Right ventricle myocardium superior (tissue), 1 donor: ENCODE results near the gene STK39. TPM values are rescaled to one million over a fixed set of nuclear protein-coding genes. Genes with fewer than 3 reads are reported as not detected.

Experiments used
- ATAC-seq: fragments of 200-7000 bp; cut with Tn5 transposase; one replicate; pipeline ENCODE4 v1.9.1; 2020; ENCODE audit warnings: mild to moderate bottlenecking; ENCODE audit not compliant: poor library complexity
- DNase-seq: peaks from one replicate; pipeline ENCODE4 v3.0.0-alpha.2; 2020
- intact Hi-C: fragments of 100-400 bp; cut with DNase I; formaldehyde crosslinking; loops from one replicate; pipeline ENCODE4 v1.11.2; 2022
- total RNA-seq: library from RNA; stranded (reverse); fragmentation: NEBNext Ultra II Directional; extraction: Animal tissue kit (Norgen Biotek cat#: 25700); gene quantifications from one replicate; pipeline ENCODE4 v1.2.1, GENCODE V29; 2021
- donor health status: DM: no; HTN: yes; CAD: no; lungs with severe emphysema.

STK39 gene
- total RNA-seq, 1 donor from 2014 or later = 16.9 TPM

DNA sequence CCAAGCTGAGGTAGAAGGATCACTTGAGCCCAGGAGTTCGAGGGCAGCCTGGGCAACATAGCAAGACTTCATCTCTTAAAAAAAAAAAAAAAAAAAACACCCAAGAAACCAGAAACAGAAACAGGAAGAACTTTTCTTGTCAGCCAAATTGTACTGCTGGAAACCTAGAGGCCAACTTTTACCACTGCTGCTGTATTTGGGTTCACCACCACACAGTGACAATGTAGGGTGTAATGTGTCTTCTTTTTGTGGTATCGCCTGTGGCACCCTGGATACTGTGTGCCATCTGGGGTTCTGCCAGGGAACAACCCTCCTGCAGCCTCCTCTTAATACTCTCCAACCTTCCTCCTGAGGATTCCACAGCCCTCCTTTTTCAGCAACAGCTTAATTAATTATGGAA, 72.6 kb downstream of the STK39 start:
- DNase-seq (no peak), ATAC-seq (no peak)
- intact Hi-C loops = no loop called here

DNA sequence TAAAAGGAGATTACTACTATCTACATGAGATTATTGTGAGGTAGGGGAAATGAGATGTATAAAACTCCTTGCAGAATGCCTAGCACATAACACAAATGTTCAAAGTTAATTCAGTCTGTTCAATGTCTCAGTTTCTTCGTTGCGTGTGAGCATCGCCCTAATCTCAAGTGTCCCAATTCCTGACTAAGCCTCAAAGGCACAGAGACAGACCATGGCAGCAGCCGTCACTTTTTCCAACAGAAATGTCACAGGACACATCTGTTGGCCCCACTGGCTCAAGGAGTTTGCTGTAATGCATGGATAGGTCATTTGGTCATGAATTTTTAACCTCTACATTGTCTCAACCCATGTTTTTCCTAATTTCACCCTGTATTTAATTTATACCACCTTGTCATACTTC, 75.3 kb downstream of the STK39 start:
- DNase-seq (no peak), ATAC-seq (peak; percentile 53)
- intact Hi-C loops = no loop called here

- intact Hi-C loops = no loop called here
Observed at GRCh38 chr2:168171059-168171762, 76.2 kb downstream of the STK39 start.

GRCh38 chr2:168169097-168169745, 78.2 kb downstream of the STK39 start:
- DNase-seq (no peak), ATAC-seq (no peak)
- intact Hi-C loops = no loop called here

More at GRCh38 chr2:168171059-168171762, 76.2 kb downstream of the STK39 start:
- DNase-seq (no peak), ATAC-seq (no peak)

DNA sequence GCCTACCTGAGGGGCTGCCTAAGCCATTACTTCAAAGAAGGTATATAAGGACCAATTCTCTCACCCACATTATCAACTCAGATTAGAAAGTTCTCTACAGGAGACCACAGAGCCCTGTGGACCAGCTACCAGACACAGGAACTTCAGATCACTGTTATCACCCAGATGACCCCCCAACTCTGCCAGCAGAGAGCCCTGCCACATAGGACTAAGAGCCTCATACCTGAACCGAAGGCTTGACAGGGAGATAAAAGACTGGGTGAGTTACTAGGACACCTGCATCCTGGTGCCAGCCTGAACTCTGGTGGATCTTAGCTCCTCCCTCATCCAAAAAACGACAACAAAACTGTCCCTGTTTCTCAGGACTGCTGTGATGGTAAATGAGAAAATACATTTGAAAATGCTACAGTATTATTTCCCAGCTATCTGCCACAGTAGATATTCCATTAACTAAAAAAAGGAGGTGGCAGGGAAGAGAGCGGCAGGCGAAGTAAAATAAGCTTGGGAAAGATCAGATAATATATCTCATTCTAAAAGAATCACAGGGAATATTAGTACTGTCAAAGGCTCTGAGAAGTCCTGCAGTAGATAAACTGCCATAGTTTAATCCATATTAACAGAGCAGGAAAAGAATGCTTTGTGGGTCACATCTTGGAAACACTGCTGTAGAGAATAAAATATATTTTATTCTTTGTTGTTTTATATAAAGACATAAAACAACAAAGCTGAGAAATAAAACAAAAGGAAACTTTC, 79.7 kb downstream of the STK39 start:
- intact Hi-C loops = no loop called here
- ATAC-seq = no peak
- no peak for DNase-seq

DNA sequence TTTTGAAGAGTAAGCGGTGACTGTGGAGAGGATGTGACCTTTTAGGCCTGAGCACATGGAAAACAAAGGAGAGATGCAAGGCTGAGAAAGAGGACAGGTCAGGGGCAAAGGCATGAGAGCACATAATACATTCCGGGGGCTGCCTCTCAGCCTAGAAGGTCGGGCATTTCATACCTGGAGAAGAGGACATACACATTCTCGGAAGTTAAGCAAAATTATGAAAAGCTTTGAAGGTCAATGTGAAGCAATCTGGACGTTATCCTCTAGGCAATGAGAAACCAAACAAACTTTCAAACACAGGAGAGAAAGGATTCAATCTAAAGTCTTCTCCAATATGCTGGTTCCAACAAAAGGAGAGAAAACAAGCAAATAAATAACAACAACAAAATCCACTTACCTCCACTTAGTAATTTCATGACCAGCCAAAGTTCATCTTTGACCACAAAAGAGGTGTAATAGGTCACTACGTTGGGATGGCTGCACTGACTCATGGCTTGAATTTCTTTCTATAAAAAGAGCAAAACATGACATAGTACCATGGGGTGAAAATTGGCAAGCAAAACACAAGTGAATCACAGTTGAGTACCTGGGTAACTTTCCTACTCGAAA, 80.4 kb downstream of the STK39 start:
- intact Hi-C loops = no loop called here

GRCh38 chr2:168165985-168166901, 81.2 kb downstream of the STK39 start:
- no peak for DNase-seq
- ATAC-seq = peak; percentile 7
- intact Hi-C loops = no loop called here

More for the DNA sequence above, 80.4 kb downstream of the STK39 start:
- DNase-seq = no peak
- peak; percentile 34 for ATAC-seq

- ATAC-seq (peak; percentile 68), DNase-seq (no peak)
- intact Hi-C loops = no loop called here
Observed at GRCh38 chr2:168165397-168165796, 82.0 kb downstream of the STK39 start.

GRCh38 chr2:168160897-168161296, 86.5 kb downstream of the STK39 start:
- ATAC-seq (no peak), DNase-seq (no peak)
- intact Hi-C loops = no loop called here

DNA sequence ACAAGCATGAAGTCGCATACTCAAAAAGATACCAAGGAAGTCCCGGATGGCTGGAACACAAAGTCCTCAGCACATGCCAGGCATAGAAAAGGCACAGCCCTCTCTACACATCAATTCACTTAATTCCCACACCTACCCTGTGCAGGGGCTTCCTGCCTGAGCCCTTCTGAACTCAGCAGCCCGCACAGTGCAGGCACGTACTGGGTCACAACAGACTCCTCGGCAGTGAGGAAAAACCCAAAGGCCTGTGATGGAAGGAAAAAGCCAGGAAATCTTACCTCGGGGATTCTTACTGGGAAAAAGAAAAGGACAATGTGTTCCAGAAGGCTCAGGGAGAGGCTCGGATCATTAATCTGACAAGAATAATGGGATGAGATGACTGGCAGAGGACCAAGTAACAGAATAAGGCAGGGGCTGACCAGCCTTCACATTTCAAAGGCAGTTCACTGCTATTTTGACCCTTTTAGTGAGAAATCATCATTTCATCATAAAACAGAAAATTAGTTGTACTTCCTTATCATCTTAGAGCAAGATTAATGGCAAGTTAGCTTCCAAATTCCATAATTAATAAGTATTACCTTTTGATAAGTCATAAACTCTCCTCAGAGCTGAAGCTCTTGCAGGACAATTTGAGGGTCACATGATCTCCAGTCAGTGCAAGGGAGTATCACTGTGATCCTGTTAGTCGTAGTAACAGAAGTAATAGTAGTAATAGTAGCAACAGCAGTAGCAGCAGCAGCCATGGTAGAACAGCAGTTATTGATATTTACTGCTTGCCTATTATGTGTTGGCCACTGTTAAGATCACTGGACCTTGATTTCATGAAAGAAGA, 87.4 kb downstream of the STK39 start:
- intact Hi-C loops = no loop called here
- no peak for ATAC-seq
- no peak for DNase-seq

- no peak for ATAC-seq
- no peak for DNase-seq
- intact Hi-C loops = no loop called here
Observed at GRCh38 chr2:168158586-168158985, 88.8 kb downstream of the STK39 start.

DNA sequence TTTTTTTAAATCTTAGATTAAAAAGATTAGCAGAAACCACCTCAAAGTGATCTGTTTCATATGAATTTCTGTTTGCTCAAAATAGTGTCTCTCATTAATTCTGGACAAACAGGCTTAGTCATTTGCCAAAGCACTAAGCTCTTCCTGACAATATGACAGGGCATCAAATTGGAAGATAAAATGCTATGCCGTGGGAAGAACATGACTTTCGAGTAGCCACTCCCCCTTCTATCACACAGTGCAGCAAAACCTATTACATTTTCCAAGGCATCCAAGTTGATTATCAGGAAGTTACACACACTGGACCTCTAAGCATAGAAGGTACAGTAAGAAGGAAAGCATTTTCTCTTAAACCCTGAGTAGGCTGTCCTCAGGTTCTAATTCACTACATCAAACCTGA, 89.5 kb downstream of the STK39 start:
- DNase-seq = no peak
- intact Hi-C loops = no loop called here
- peak; percentile 40 for ATAC-seq

GRCh38 chr2:168157070-168157469, 90.3 kb downstream of the STK39 start:
- intact Hi-C loops = no loop called here
- DNase-seq = no peak
- no peak for ATAC-seq

DNA sequence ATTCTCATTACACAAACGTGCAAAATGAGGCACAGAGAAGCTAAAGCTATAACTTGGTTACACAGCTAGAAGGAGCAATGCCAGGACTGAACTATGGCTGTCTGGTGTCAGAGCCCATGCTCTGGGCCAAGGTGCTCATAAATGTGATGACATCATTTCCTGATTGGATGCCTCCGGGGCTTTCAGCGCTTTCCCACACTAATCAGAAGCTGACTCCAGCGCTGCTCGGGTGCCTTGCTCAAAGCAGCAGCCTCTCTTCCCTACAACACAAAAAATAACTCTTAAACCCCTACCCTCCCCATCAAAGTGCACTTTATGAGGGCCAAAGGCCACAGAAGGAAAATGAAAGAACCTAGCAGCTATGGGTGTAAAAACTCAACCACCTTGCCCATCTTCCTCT, 90.7 kb downstream of the STK39 start:
- intact Hi-C loops = no loop called here
- peak; percentile 57 for DNase-seq

GRCh38 chr2:168155680-168156079, 91.7 kb downstream of the STK39 start:
- no peak for DNase-seq
- intact Hi-C loops = no loop called here
- no peak for ATAC-seq

More for the DNA sequence above, 90.7 kb downstream of the STK39 start:
- ATAC-seq = peak; percentile 79

DNA sequence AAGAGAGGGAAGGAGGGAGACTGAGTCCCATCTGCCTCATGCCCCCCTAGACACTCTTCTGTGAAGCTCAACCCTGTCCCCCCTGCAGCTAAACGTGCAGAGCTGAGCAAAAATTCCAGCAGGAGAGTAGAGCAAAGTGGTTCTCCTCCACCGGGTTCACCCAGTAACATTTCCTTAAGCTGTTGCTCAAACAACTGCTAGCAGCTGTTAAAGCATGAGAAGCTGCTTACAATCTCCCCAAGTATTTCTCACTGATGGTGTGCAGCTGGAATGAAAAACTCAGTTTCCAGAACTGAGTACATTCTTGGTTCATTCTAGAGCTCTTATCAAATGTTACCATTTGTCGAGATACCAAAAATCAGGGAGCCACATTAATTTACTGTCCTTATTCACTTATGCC, 92.3 kb downstream of the STK39 start:
- intact Hi-C loops = no loop called here
- ATAC-seq = no peak
- no peak for DNase-seq

DNA sequence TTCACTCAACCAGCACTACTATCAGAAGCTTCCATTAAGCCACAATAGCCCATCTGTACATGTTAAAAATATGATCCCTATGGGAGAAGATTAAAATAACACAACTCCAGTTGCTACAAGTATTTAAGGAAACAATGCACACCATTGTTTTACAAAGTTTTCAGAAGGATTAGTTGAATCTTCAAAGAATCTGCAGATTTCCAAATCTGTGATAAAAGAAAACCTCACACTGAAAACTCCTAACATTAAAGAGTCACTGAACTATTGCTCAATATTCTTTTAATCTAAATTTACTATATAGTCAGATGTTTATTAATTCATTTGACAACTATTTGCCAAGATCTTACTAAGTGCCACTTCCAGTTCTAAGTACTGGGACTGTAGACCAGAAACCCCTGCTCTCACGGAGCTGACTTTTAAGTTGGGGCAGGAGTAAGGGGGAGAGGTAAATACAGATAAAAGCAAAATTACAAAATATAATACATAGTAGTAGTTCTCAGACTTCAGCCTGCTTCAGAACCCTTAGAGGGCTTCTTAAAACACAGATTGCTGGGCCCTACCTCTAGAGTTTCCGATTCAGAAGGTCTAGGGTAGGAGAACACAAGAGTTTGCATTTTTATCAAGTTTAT, 94.4 kb downstream of the STK39 start:
- ATAC-seq (no peak), DNase-seq (no peak)
- intact Hi-C loops = no loop called here
